Colonic mucosa (tissue), 4 donors: Measurements from ENCODE around the gene PNPLA3. TPM values are rescaled to one million over a fixed set of nuclear protein-coding genes. Genes with fewer than 3 reads are reported as not detected.

Experiments
- DNase-seq: peaks from one replicate; pipeline ENCODE4 v3.0.0-alpha.2; 2020
- H3K27ac ChIP-seq: fragments of 200-600 bp; one replicate; pipeline ENCODE4 v1.8.0; 2021
- H3K27me3 ChIP-seq: fragments of 200-600 bp; one replicate; pipeline ENCODE4 v1.8.0; 2021
- H3K36me3 ChIP-seq: fragments of 200-600 bp; one replicate; pipeline ENCODE4 v1.8.0; 2021
- H3K4me1 ChIP-seq: fragments of 200-600 bp; one replicate; pipeline ENCODE4 v1.8.0; 2021; ENCODE audit warnings: mild to moderate bottlenecking
- H3K4me3 ChIP-seq: fragments of 200-600 bp; one replicate; pipeline ENCODE4 v1.8.0; 2021
- H3K9ac ChIP-seq, 2 donors: one replicate each; pipeline ENCODE4 v1.7.0; 2013; ENCODE audit warnings: control low read depth in 2 of 2, low read depth in 2 of 2, low read length in 2 of 2
- H3K9me3 ChIP-seq: fragments of 200-600 bp; one replicate; pipeline ENCODE4 v1.8.0; 2021
- intact Hi-C: fragments of 100-400 bp; cut with DNase I; formaldehyde crosslinking; loops from one replicate; pipeline ENCODE4 v1.14.1; 2022
- total RNA-seq, 2 donors: library from RNA; stranded (reverse); fragmentation: NEBNext Ultra II Directional in 1 of 2; extraction: Animal tissue kit (Norgen Biotek cat#: 25700) in 1 of 2; gene quantifications; one replicate each; pipeline ENCODE4 v1.2.1, GENCODE V29; 2021
- TF ChIP-seq, protein P1 (sequence below): fragments of 200-600 bp; IDR thresholded peaks from one replicate; pipeline ENCODE4 v1.8.0; 2022; ENCODE audit warnings: antibody characterized with exemption, mild to moderate bottlenecking
- donor health status: healthy.
- donor health status: DM: no; HTN: no; CAD: no.
- donor health status: DM: no; HTN: no; CAD: no.

The PNPLA3 gene
- total RNA-seq, 2 donors from 2014 or later, result 0.15 to 1.6 TPM

DNA sequence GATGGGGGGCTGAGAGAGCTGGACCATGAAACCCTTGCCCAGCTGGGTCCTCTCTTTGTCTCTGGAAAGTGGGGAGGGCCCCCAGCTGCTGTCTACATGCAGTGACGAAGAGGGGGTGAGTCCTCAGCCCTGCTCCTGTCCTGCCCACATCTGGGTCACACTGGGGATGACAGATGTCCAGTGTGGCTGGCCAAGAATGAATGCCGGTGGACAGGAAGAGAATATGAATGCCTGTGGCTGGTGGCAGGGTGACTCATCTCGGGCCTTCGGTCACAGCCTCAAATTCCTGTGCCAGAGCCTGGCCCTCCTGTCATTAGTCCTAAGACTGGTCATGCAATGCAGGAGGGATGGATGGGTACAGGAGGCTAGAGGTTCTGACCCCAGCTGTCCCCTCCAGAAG lies 2.2 kb upstream of the PNPLA3 start:
- intact Hi-C loops, result no loop called here
- Histone ChIP-seq H3K4me1 (peaks cover 7% of the 10 kb centered on the region), H3K9me3 (no peaks in the 10 kb centered on the region), H3K27ac (no peak overlapping the region), H3K9ac (no peak overlapping the region), H3K4me3 (no peak overlapping the region), H3K36me3 (no peaks in the 10 kb centered on the region), H3K27me3 (peaks cover 7% of the 10 kb centered on the region)
- no peak for DNase-seq
- TF ChIP-seq, protein P1, sequence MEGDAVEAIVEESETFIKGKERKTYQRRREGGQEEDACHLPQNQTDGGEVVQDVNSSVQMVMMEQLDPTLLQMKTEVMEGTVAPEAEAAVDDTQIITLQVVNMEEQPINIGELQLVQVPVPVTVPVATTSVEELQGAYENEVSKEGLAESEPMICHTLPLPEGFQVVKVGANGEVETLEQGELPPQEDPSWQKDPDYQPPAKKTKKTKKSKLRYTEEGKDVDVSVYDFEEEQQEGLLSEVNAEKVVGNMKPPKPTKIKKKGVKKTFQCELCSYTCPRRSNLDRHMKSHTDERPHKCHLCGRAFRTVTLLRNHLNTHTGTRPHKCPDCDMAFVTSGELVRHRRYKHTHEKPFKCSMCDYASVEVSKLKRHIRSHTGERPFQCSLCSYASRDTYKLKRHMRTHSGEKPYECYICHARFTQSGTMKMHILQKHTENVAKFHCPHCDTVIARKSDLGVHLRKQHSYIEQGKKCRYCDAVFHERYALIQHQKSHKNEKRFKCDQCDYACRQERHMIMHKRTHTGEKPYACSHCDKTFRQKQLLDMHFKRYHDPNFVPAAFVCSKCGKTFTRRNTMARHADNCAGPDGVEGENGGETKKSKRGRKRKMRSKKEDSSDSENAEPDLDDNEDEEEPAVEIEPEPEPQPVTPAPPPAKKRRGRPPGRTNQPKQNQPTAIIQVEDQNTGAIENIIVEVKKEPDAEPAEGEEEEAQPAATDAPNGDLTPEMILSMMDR, result no peak

DNA sequence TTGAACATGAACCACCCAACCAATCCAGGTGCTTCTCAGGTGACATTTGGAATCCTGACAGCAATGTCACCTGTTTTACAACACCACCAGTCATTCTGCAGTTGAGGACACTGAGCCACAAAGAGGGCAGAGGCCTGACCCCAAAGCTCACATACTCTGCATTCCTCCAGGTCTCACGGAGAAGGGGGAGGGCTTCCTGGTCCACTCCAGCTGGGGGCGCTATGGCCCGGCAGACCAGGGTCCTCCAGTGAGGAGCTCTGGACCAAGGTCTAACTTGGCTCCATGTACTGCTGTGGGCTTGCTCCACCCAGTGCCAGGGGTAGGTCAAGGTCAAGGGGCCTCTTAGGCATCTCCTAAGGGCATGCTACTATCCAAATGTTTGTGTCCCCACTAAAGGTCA lies 1.5 kb upstream of the PNPLA3 start:
- Histone ChIP-seq H3K4me3 (no peak overlapping the region), H3K27ac (no peak overlapping the region), H3K4me1 (peaks cover 7% of the 10 kb centered on the region), H3K36me3 (no peaks in the 10 kb centered on the region), H3K27me3 (peaks cover 7% of the 10 kb centered on the region), H3K9ac (no peak overlapping the region), H3K9me3 (no peaks in the 10 kb centered on the region)
- no peak for DNase-seq
- TF ChIP-seq, protein P1, result no peak
- intact Hi-C loops, result no loop called here

DNA sequence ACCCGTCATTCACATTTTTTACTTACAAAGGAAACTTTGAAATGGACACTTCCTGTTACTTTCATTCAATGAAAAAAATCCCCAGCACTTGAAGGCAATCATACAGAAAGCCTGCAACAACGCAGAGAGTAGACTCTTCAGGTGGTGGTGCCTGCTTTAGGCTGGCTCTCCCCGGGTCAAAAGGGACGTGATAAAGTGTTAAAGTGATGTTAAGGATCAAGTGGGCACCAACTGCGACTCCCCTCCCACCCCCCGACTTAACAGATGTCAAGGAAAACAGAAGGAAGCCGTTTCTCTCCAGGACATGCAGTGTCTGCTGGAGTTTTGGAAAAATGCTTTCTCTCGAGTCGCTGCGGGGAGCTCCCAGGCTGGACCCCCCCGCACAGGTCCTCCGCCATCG lies 414 bp upstream of the PNPLA3 start:
- H3K9me3 ChIP-seq, result no peaks in the 10 kb centered on the region
- peak overlapping the region; percentile 71 for H3K4me3 ChIP-seq
- H3K9ac ChIP-seq, result no peak overlapping the region
- no peaks in the 10 kb centered on the region for H3K36me3 ChIP-seq
- peaks cover 7% of the 10 kb centered on the region for H3K27me3 ChIP-seq
- no peak overlapping the region for H3K27ac ChIP-seq
- peaks cover 7% of the 10 kb centered on the region for H3K4me1 ChIP-seq
- TF ChIP-seq, protein P1, result no peak
- no peak for DNase-seq
- intact Hi-C loops, result no loop called here

DNA sequence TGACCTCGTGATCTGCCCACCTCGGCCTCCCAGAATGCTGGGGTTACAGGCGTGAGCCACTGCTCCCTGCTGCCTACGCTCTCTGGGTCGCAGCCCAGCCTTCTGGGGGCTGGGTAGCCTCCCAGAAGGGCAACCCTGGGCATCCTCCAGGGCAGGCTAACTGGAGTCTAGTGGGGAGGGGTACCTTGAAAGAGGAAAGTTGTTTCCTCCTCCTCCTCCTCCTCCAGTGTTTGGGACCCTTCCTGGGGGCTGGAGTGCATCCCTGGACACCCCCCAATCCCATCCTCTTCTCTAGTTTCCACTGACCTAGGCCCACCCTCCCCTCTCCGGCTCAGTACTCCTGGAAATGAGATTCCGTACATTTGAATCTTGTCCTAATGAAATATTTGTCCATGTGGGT lies 1.3 kb downstream of the PNPLA3 start:
- H3K4me1 ChIP-seq, result peaks cover 7% of the 10 kb centered on the region
- no peak overlapping the region for H3K4me3 ChIP-seq
- DNase-seq, result no peak
- TF ChIP-seq, protein P1, result no peak
- H3K9me3 ChIP-seq, result no peaks in the 10 kb centered on the region
- no peak overlapping the region for H3K27ac ChIP-seq
- H3K36me3 ChIP-seq, result no peaks in the 10 kb centered on the region
- intact Hi-C loops, result no loop called here
- no peak overlapping the region for H3K9ac ChIP-seq
- peaks cover 7% of the 10 kb centered on the region for H3K27me3 ChIP-seq

DNA sequence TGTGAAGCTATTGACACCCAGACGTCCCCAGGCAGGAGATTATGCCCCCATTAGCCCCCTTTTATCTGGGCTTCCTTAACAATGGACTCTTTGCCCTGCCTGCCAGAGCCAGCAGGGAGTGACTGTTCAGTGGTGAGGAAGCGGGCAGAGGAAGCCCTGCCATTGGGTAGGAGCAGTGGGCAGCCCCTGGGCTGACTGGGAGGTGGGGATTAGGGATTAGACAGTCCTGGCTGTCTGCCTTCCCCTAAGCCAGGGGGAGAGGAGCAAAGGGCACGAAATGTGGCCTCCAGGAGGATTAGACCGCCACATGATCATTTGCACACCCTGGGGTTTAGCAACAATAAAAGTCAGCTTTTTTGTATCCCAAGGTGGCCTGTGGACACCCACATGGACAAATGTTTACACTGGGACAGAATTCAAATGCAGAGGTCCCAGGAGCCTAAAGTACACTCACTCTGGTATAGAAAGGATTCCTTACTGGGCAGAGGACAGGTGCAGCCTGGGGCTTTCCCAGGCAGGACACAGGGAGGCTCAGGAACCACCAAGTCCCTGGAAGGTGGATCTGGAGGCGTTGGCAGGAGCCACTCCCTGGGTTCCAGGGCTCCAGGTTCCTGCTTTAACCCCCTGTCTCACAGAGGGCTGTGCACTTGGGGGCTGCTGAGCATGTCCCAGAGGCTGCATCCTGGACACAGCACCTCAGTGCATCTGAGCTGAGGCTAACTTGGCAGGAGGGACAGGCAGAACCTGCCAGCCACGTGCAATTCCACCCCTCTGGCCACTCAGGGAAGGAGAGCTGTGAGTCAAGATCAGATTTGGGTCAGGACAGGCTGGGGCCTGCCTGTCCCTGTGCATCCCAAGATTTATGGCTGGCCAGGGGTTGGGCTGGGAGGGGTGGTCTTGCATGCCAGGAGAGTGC lies 2.1 kb downstream of the PNPLA3 start:
- DNase-seq, result no peak
- intact Hi-C loops, result no loop called here
- Histone ChIP-seq H3K4me3 (no peak overlapping the region), H3K9me3 (no peaks in the 10 kb centered on the region), H3K27ac (no peak overlapping the region), H3K4me1 (peaks cover 7% of the 10 kb centered on the region), H3K36me3 (no peaks in the 10 kb centered on the region), H3K9ac (no peak overlapping the region), H3K27me3 (peaks cover 7% of the 10 kb centered on the region)
- TF ChIP-seq, protein P1, result no peak
